Measurements from ENCODE around the gene PRR14L.
"Not testable (repeated sequence)": the region's sequence is repeated elsewhere in the genome, so short reads cannot be mapped to it uniquely, and the experiment has no call there.

Gene PRR14L

DNA sequence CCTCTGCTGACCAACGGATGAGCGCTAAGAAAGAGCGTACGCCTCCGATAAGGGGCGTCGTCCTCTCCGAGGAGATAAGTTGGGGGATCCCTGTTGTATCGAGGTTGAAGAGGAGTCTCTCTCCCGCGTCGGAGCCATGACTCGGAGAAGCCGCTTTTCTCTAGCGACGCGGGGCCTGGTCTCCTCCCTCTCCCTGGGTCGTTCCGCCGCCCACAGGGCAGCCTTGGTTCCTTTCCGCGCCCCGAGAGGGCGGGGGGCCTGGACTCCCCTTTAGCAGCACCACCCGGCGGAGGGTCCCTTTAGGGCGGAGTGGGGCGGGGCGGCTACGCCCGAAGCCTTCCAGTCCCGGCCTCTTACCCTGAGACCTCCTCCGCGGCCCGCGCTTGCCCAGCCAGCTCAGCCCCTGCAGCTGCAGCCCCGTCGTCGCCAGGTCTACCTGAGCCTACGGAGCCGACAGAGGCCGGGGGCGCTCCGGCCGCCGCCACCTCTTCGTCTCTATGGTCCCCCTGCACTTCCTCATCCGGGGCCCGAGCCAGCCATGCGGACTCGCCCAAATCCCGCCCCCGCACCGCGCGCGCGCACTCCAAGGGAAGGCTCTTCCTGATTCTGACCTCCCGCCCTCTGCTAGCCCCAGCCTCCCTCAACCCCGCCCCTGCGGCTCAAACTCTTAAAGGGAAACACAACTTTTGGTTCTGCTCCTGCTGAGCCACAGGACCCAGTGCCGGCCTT is at the start of gene PRR14L:
Gene PRR14L (minus strand): TSS at position 497 of the 729 bp plus-strand sequence. CDS start 11,272 bp downstream, outside the sequence.
- DNase-seq: peak; percentile 97

- DNase-seq: not testable (repeated sequence)
Observed at GRCh38 chr22:31799358-31799757, 49.4 kb upstream of the PRR14L start.

GRCh38 chr22:31790240-31790639 is 40.3 kb upstream of the PRR14L start:
- peak in 1 of 2 donors; percentile 7 for DNase-seq

- no peak for DNase-seq
Observed at GRCh38 chr22:31789803-31790202, 39.9 kb upstream of the PRR14L start.

DNA sequence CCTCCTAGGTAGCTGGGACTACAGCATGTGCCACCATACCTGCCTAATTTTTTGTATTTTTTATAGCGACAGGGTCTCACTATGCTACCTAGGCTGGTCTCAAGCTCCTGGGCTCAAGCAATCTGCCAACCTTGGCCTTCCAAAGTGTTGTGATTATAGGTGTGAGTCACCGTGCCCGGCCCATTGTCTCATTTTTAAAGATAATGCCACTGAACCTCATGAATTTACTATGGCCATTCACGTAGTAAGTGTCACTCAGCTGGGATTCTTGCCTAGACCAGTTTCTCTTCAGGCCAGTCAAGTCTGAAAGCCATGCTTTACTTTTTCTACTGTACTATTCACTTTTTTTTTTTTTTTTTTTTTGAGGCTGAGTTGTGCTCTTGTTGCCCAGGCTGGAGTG is 26.3 kb upstream of the PRR14L start:
- DNase-seq: no peak

- DNase-seq: no peak
Observed at GRCh38 chr22:31773416-31773815, 23.5 kb upstream of the PRR14L start.

DNA sequence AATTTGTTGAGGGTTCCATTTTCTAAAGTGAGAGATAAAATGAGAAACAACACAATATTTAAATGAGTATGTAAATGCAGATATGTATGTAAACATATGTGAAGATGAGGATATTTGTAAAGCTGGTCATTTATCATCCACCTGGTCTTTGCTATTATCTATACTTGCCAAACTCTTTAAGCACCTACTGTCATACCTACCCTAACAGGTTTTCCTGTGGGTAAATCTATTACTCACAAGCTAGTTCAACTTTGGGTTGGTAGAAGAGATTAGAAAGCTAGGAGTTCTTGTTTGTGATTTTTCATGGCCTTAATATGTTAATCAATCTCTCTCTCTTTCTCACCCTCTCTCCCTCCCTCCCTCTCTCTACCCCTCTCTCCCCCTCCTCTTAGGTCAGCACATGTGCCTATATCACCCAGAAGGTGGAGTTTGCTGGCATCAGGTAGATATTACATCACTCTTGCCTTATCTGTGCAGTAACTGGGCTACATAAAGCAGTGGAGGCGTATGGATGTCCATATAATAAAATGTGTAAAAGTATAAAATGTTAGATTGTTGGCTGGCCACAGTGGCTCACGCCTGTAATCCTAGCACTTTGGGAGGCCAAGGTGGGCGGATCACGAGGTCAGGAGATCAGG is 18.6 kb upstream of the PRR14L start:
- no peak for DNase-seq

DNA sequence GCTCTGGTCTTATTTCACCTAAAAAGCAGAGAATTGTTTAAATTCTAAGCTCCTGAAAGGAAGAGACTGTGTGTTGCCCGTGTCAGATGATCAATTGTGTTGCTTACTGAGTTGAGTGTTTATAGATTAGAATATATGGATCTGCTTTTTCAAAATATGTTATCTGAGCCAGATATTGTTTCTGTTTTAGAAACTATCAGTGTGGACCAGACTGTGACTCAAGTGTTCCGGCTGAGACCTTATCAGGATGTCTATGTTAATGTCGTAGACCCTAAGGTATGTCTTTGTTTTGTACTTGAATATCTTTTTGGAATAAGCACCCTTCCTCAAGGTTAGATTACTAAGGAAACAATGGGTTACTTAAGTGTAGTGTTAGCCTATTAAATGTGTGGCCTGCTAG is 14.9 kb upstream of the PRR14L start:
- no peak for DNase-seq

DNA sequence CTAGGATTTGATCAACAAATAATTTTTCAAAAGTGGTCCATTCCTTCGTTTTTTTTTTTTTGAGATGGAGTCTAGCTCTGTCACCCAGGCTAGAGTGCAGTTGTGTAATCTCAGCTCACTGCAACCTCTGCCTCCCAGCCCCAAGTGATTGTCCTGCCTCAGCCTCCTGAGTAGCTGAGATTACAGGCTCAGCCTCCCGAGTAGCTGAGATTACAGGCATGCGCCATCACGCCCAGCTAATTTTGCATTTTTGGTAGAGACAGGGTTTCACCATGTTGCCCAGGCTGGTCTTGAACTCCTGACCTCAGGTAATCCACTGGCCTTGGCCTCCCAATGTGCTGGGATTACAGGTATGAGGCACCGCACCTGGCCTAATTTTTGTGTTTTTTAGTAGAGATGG is 8.9 kb upstream of the PRR14L start:
- DNase-seq: not testable (repeated sequence)

GRCh38 chr22:31757265-31757664 is 7.3 kb upstream of the PRR14L start:
- DNase-seq: no peak

DNA sequence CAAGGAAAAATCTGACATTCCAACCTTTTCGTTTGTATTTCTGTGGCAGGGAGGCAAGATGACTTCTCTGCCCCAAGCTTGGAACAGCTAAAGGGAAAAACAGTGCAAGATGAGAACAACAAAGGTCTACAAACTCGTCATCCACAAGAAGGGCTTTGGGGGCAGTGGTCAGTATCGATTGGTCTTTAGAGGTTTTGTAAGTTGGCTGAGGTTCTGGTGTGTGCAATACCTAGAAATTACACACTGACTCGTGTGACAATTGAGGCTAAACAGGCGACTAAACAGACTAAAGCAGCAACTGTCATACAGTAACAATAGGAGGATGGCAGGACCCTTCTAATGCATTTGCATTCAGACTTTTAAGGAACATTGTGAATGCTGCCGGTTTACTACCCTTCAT is 4.9 kb upstream of the PRR14L start:
- DNase-seq: no peak

DNA sequence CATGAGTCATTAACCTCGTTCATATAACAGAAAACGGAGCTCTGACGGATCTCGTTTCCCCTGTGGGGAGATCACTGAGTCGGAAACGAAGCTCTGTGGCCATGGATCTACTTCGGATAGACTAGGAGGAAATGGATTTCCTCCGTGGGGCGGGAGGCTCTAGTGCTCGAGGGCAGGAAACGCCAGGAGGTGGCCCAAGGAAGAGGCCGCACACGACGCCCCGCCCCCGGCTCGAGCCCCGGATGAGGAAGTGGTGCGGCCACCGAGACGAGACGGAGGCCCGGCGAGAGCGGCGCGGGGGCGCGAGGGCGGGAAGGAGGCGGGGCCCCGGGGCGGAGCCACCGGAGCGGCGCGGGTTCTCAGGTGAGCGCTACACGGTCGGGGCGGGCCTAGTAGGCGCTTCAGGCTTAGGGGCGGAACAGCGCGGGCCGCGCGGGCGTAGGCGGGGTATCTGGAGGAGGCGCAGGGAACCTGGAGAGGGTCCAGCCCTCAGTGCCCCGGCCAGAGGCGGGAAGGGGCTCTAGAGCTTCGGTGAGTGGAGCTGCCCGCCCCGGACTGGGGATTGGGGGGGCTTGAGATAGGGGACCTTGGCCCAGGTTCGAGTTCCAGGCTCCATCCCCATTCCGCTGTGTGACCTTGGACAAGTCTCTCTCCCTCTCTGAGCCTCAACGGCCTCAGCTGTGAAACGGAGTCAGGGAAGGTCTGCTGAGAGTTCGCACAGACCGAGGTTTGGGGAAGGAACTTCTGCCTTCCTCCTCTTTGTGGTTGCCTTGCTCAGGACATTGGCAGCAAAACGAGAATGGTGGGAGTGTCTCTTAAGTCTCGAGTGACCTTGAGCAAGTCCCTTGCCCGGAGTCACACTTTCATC is 3.9 kb upstream of the PRR14L start, which contains the start of gene DEPDC5:
Gene DEPDC5 (plus strand): TSS at position 386 of the 868 bp plus-strand sequence. CDS start 903 bp downstream, outside the sequence.
- DNase-seq: peak; percentile 96

DNA sequence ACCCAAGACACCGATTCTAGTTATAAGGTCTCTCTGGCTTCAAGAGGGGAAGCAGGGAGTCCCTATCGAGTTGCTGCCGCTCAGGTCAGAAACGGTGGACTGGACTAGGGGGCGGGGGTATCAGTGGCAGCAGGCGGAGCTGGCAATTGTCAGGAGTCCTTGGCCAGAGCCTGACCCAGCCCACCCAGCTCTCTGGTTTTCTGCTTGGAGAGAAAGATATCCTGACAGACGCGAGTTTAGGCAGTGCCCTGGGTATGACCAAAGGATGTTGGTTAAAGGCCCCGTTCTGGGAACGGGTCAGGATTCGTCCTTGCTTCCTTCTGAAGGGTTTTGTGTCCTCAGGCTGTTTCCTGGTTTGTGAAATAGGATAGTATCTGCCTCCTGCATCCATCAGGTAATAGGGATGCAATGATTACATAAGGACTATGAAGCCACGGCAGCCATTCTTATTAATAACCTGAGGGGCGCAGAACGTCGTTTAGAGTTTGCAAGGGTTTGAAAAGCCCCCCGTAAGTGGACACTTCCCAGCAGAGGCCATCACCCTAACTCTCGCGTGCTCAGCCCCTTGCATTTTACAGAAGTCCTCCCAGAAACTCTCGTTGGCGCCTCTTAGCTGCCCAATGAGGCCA is 3.2 kb upstream of the PRR14L start:
- peak in 1 of 2 donors; percentile 15 for DNase-seq

DNA sequence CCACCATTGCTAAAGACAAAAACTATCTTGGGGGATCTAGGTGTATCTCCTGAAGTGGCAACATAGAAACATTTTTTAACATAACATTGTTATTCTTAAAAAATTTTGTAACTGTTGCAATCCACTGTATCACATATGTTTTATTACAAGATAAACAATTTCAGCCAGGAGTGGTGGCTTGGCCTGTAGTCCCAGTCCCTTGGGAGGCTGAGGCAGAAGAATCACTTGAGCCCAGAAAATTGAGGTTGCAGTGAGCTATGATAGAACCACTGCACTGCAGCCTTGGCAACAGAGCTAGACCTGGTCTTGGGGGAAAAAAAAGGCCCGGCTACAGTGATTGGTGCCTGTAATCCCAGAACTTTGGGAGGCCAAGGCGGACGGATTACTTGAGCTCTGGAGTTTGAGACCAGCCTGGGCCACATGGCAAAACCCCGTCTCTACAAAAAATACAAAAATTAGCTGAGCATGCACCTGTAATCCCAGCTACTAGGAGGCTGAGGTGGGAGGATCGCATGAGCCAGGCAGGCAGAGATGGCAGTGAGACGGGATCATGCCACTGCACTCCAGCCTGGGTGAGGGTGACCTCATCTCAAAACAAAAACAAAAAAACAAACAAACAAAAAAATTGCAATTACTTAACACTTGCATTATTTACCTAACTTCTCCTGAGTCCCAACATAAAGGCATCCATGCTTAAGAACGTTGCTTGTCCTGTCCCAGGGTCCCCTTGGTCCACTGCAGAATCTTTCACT is 2.3 kb upstream of the PRR14L start:
- no peak for DNase-seq

DNA sequence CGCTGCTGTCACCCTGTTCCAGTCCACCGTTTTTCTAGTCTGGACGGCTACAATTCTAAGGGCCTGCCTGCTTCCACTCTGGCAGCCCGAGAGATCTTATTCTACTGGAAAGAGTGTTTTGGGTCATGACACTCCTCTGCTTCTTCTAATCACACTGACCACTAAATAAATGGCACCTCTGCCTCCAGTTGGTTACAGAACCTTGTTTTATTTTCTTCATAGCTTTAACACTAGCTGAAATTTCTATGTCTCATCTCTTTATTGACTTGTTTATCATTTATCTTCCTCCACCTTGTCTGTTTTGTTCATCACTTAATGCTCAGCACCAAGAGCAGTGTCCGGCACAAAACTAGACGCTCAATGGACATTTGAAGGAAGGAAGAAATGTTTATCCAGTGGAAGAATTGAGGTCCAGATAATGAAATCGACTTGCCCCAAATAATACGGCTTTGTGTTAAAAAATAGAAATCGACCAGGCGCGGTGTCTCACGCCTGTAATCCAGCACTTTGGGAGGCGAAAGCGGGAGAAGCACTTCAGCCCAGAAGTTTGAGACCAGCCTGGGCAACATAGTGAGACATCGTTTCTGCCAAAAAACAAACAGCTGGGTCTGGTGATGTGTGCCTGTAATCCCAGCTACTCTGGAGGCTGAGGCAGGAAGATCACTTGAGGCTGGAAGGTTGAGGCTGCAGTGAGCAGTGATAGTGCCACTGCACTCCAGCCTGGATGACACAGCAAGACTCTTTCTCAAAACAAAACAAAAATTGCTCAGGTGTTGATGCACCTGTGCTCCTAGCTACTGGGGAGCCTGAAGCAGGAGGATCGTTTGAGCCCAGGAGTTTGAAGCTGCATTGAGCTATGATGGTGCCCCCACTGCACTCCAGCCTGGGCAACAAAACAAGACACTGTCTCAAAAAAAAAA is 693 bp upstream of the PRR14L start:
- no peak for DNase-seq

DNA sequence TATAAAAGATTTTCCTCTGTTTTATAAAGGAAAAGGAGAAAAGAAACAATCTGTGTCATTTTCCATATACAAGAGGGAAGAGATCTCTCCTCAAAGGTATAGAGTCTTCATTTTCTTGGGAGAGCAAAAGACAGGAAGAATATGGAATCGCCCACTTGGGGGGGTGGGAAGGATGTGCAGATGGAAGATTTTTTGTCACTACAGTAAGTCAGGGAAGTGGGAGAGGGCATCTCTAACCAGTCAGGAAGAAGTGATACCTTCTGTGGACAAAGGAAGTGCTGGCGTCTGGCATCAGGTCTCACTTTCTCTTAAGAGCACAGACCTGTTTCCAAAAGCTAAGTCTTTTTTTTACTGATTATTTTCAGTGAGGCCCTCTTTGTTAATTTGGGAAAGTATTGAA is 1.4 kb downstream of the PRR14L start:
- no peak for DNase-seq

DNA sequence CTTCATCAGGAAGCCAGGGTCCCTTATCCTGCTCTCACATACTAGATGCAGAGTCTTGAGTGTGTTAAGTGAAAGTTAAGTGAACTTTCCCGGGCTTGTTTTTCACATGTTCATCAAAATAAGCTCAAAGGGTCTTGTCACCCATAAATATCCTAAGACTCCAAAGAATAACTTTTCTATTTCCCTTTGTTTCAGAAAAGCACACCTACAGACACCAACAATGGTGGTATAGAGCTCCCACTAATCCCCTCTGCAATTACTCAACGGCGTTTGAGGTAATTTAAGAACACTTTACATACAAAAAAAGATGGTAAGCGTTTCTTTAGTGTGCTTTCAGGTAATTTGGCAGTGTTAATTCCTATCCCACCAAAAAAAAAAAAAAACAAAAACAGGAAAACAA is 2.5 kb downstream of the PRR14L start:
- DNase-seq: no peak

- DNase-seq: no peak
Observed at GRCh38 chr22:31743871-31744270, 6.1 kb downstream of the PRR14L start.

DNA sequence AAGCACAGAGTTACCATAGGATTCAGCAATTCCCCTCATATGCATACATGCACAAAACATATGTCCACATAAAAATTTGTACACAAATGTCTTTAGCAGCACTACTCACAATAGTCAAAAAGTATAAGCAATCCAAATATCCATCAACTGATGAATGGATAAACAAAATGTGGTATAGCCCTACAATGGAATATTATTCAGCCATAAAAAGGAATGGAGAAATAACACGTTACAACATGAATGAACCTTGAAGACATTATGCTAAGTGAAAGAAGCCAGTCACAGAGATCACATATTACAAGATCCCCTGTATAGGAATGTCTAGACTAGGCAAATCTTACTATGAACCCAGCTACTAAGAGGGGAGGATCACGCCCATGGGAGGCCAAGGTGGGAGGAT is 7.2 kb downstream of the PRR14L start:
- DNase-seq: no peak

DNA sequence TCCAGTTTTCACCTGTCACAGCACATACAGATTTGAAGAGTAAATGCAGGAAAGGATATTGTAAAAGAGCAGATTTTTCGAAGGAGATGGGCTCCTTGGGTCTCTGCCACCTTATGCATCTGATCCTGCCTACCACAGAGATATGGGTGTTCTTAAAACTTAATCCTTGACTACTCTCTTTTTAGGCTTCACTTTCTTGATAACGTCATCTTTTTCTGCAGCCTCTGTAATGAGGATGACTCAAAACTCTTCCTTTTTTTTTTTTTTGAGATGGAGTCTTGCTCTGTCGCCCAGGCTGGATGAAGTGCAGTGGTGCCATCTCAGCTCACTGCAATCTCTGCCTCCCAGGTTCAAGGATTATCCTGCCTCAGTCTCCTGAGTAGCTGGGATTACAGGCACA is 7.8 kb downstream of the PRR14L start:
- no peak for DNase-seq

GRCh38 chr22:31740314-31740713 is 9.6 kb downstream of the PRR14L start:
- DNase-seq: not testable (repeated sequence)

All from CD4-positive, alpha-beta T cell treated with Interleukin-1 beta for 1 hour (primary cell).